ENCODE results near the gene RIMKLB. TPM values are rescaled to one million over a fixed set of nuclear protein-coding genes. Genes with fewer than 3 reads are reported as not detected.

The RIMKLB gene
- total RNA-seq, 1 experiment from 2014 or later = 87.7 TPM

- no peak overlapping the region for H3K18ac ChIP-seq (ENCODE audit: insufficient read length, low read depth, low read length)
- no peak overlapping the region for H2BK20ac ChIP-seq (ENCODE audit: low read depth, low read length, poor library complexity, severe bottlenecking)
- no peak overlapping the region for H4K5ac ChIP-seq (ENCODE audit: insufficient read length, low read depth, low read length)
- H3K4me2 ChIP-seq (ENCODE audit: insufficient read depth, insufficient read length, low read length) = peak overlapping the region; percentile 69
- H3K27me3 Mint-ChIP-seq (ENCODE audit: low read depth) = no peaks in the 10 kb centered on the region
- H3K4me1 ChIP-seq (ENCODE audit: insufficient read depth, low read length) = no peaks in the 10 kb centered on the region; the same call in 1 of the 2 replicates
- H3K9ac ChIP-seq (ENCODE audit: extremely low read depth, insufficient read length, low read length) = peak overlapping the region; percentile 80
- H2BK12ac ChIP-seq (ENCODE audit: insufficient read length, low read depth, low read length) = no peak overlapping the region
- no peaks in the 10 kb centered on the region for H3K9me3 Mint-ChIP-seq
- H2BK5ac ChIP-seq (ENCODE audit: insufficient read length, low read length) = no peak overlapping the region
- H3K27ac ChIP-seq (ENCODE audit: insufficient read length, low read depth, low read length) = no peak overlapping the region
- no peak for TF ChIP-seq CTCF (conservative IDR thresholded peaks at IDR 0.05)
- no peaks in the 10 kb centered on the region for H3K27me3 ChIP-seq (ENCODE audit: insufficient read depth, low read length)
- H3K4me3 Mint-ChIP-seq = peak overlapping the region; percentile 93 to 96
- peaks cover 25% of the 10 kb centered on the region; the same call in 1 of the 2 replicates for H3K79me2 ChIP-seq (ENCODE audit: insufficient read depth, low read length)
- peaks cover 35 to 41% of the 10 kb centered on the region in 2 experiments for H3K4me1 Mint-ChIP-seq
- DNase-seq = no peak
- H3K56ac ChIP-seq (ENCODE audit: insufficient read length, low read depth, low read length) = no peak overlapping the region
- no peak overlapping the region for H4K8ac ChIP-seq (replicated peaks; ENCODE audit: insufficient read length, low read depth, low read length)
- H4K91ac ChIP-seq (ENCODE audit: insufficient read length, low read depth, low read length) = no peak overlapping the region
- H2BK15ac ChIP-seq (ENCODE audit: low read depth, low read length) = no peak overlapping the region
- peaks cover 3% of the 10 kb centered on the region for H3K79me1 ChIP-seq (ENCODE audit: insufficient read depth, low read depth, low read length, poor library complexity, severe bottlenecking)
- no peak overlapping the region for H3K14ac ChIP-seq (ENCODE audit: insufficient read depth, low read length)
- H3K9me3 ChIP-seq (ENCODE audit: control insufficient read depth, low read depth, low read length) = no peaks in the 10 kb centered on the region
- H3T11ph ChIP-seq (ENCODE audit: low read length) = no peak overlapping the region
- no peaks in the 10 kb centered on the region for H4K20me1 ChIP-seq (ENCODE audit: control insufficient read depth, insufficient read depth, insufficient read length)
- H2AK5ac ChIP-seq (ENCODE audit: insufficient read length, low read length) = no peak overlapping the region
- H2BK120ac ChIP-seq (ENCODE audit: low read depth, low read length, poor library complexity, severe bottlenecking) = no peak overlapping the region
- no peak overlapping the region for H3K4ac ChIP-seq (ENCODE audit: low read depth, low read length)
- H3K23me2 ChIP-seq (ENCODE audit: insufficient read length, low read depth, low read length, poor library complexity, severe bottlenecking) = peaks cover 9% of the 10 kb centered on the region
- peak overlapping the region in 1 of 3 experiments; percentile 85; a peak in 3 of 7 replicates for H3K27ac Mint-ChIP-seq
- no peak overlapping the region for H3K23ac ChIP-seq (ENCODE audit: insufficient read length, low read depth, low read length)
- no peak overlapping the region for H2AFZ ChIP-seq (ENCODE audit: low read length)
- no CpG with 5 or more reads among the region's 2 CpGs for WGBS (ENCODE audit: extremely low coverage, insufficient read length, low lambda C conversion rate)
- H3K36me3 Mint-ChIP-seq (ENCODE audit: insufficient read depth in 1 of 3, low read depth in 3 of 3) = peaks cover 13 to 22% (median 15%) of the 10 kb centered on the region in 3 experiments; a peak in 6 of 7 replicates
Measured at GRCh38 chr12:8698879-8699278, 1.1 kb downstream of the RIMKLB start.

Data from H9 (cell line).